ENCODE data around the gene NCAPD3.

- TF ChIP-seq EZH2 (IDR thresholded peaks at IDR 0.05; ENCODE audit: insufficient read depth, poor library complexity, severe bottlenecking): no peak
- TF ChIP-seq EZH2phosphoT487 (IDR thresholded peaks at IDR 0.05; ENCODE audit: insufficient read depth, low read depth): no peak
These were observed 5.5 kb upstream of the NCAPD3 start for GRCh38 chr11:134229126-134229790.

All from GM23248 (cell line).